Astrocyte of the cerebellum (primary cell): ENCODE measurements around the gene BATF3.

Experiments used
- DNase-seq: peaks from one replicate; pipeline ENCODE4 v3.0.0-alpha.2; 2011; ENCODE audit warnings: low read depth
- H3K4me3 ChIP-seq: 2 replicates; pipeline ENCODE4 v1.5.1; 2011; ENCODE audit warnings: mild to moderate bottlenecking, low read depth, low read length, moderate library complexity
- CTCF ChIP-seq: IDR thresholded peaks from 2 replicates; pipeline ENCODE4 v1.5.1; 2012; ENCODE audit warnings: low read length, low read depth, moderate library complexity, mild to moderate bottlenecking; ENCODE audit errors: missing control alignments
- in situ Hi-C: cut with HindIII; loops from 2 replicates; pipeline ENCODE4 v1.10.0; 2017; ENCODE audit warnings: low sequenced_read_pairs

BATF3 gene

GRCh38 chr1:212699625-212700222 lies at the start of gene BATF3:
TSS of gene BATF3 (minus strand) at chr1:212699840. CDS start at chr1:212699762, 78 bp downstream.
- no peak for DNase-seq
- in situ Hi-C loops, result loop anchor here (5.0 kb wide), 1 partner anchor 77 kb away; a partner anchor contains a TSS
- TF ChIP-seq CTCF, result no peak
- peak within 1 kb of the TSS; percentile 37 for H3K4me3 ChIP-seq

- in situ Hi-C loops, result no loop called here
- no peak for DNase-seq
- no peak for TF ChIP-seq CTCF
- no peak overlapping the region for H3K4me3 ChIP-seq
Measured at GRCh38 chr1:212746546-212746945, 46.9 kb upstream of the BATF3 start.

- in situ Hi-C loops, result no loop called here
Measured at GRCh38 chr1:212745303-212745702, 45.7 kb upstream of the BATF3 start.

GRCh38 chr1:212743901-212744475 lies 44.3 kb upstream of the BATF3 start:
- in situ Hi-C loops, result no loop called here
- DNase-seq, result no peak
- H3K4me3 ChIP-seq, result no peak overlapping the region
- no peak for TF ChIP-seq CTCF

More at GRCh38 chr1:212745303-212745702, 45.7 kb upstream of the BATF3 start:
- H3K4me3 ChIP-seq, result no peak overlapping the region
- no peak for TF ChIP-seq CTCF
- no peak for DNase-seq

- in situ Hi-C loops, result no loop called here
- DNase-seq, result peak; percentile 53
- no peak overlapping the region for H3K4me3 ChIP-seq
- TF ChIP-seq CTCF, result no peak
Measured at GRCh38 chr1:212738330-212738729, 38.7 kb upstream of the BATF3 start.

GRCh38 chr1:212737559-212737958 lies 37.9 kb upstream of the BATF3 start:
- no peak overlapping the region for H3K4me3 ChIP-seq
- in situ Hi-C loops, result no loop called here
- no peak for DNase-seq
- TF ChIP-seq CTCF, result no peak
